Measurements from ENCODE around the gene CBX1.
A peak's percentile ranks its signal among the peaks of the same experiment; 100 is the strongest.

Gene CBX1

DNA sequence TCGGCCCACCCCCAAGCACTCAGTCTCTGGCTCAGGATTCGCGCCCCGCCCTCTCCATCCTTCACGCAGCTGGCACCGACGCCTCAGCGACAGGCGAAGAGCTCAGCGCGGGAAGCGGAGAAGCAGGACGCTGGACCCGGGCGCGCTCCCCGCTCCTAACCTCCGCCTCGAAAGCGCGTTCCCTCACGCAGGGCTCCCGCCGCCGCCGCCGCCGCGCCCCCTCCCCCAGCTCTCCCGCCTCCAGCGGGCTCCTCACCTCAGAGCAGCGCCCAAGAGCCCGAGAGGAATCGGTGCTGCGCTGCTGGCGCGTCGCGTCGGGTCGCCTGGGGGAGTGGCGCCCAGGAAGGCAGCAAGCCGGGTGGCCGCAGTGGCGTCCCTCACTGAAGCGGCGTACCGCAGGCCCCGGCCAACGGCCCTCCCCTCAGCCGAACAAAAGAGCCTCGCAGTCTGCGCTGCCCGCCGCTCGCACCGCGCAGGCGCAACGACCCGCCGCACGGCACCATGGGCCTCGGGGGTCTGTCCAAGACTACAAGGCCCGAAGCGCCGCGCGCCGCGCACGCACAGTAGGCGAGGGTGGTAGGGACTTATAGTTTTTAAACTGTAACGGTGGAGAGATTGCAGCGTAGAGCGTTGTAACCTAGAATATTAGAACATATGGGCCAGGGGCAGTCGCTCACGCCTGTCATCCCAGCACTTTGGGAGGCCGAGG is at the start of gene CBX1:
Gene CBX1 (minus strand): TSS at position 467 of the 709 bp plus-strand sequence. CDS start 24,474 bp downstream, outside the sequence.
- DNase-seq, result peak; percentile 63

DNA sequence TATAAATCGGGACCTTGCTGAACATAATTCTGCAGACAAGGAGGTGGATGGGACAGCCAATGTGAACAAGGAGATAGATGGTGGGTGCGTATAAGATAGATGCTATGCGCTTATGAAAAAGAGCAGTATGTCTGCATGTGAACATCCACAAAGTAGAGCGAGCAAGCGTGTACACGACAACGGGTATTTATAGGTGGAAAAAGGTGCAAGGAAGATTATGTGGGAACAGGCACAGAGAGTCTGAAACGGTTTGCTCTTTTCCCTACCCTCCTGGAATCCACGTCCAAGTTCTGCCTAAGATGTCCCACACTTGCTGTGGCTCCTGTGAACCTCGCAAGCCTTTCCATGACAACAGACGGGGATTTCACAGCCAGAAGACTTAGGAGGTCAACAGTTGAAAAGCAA is 49.3 kb upstream of the CBX1 start:
- DNase-seq, result no peak

DNA sequence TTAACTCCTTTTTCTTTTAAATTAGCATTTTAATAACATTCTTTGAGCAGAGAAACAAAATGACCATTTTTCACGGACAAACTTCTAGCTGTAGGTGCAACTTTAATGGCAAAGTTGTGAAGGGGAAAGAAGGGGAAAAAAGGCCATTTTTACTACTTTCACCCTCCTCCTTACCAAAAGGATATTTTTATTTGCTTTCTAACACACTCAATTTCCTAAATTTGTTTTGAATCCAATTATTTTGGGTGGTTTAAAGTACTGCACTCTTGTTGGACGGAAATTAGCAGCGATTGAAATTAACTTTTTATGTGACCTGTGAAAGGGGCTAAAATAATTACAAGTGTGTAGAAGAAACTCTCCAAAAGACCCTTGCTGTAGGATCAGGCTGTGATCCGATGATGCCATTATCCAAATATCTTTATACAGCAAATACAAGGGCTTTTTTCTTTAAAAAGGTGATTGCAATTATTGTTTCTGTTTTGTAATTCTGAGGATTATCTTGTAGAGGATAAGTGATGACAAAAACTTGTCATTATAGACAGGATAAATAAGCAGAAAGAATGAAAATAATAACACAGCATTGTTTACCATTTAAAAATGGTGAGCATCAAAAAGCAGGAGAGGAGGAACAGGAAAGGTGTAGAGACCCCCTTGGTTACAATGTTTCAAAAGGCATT is 48.6 kb upstream of the CBX1 start:
- DNase-seq, result no peak

DNA sequence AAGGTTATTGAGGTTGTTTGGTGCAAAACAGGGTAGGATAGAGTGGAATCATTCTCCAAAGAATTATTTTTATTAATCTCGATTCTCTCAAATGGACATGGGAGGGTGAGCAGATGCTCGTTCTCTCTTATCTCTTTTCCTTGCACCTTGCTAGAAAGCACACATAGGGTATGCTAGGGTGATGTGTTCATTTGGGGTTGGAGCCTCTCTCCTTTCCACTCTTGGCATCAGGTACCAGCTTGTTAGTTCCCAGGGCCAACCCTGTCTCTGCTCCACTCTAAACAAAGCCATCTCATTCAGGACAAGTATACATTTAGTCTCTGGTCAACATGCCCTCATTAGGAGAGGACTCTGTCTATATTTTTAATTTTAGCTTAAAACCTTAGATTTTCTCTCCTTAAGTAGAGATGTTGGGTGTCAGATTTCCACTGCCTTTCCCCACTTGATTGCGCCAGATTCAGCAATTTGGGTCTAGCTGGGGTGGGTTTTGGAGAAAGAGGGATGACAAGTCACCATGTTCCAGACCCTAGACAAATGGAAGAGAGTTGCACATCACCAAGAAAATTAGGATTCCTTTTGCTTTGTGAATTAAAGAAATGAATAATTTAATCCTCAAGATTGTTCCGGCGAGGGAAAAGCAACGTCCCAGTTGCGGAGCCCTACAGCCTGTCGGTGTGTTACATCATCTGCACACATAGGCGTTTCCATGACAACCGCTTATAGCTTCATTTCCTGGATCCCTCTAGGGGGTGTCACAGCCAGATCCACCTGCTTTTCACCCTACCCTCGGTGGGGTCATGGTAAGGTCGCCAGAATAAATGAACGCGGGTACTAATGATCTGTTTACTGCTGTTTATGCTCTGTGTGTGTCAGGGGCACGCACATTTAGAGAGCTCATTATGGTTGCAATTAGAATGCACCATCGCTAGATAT is 47.8 kb upstream of the CBX1 start:
- no peak for DNase-seq

DNA sequence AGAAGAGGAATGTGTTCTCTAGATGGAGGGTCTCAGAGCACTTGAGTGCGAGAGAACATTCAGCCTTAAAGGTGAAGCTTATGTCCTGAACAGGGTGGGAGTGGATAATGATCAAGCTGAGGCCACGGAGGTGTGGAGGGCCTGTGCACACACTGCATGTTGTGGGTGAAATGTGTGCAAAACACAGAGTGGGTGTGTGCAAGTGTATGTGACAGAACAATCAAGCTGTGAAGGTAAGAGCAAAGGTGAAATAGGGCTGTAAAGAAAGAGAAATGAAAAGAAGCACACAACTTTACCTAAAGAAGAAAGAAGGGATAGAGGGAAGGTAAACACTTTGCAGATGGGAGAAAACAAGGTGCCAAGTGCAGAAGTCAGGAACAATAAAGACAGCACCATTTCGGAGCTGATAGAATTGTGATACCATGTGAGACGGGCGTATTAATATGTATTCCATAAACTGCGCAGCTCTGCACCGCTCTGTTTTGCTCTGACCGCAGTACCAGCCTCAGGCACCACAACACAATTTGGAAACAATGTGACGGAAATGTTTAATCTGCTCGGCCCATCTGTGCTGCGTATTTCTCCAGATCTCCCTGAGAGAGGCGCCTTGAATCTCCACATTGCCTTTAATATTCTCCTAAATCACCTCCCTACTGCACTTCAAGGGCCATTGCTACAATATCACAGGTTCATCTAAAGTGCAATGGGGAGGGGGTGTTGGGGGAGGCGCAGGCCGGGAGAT is 46.9 kb upstream of the CBX1 start:
- no peak for DNase-seq

DNA sequence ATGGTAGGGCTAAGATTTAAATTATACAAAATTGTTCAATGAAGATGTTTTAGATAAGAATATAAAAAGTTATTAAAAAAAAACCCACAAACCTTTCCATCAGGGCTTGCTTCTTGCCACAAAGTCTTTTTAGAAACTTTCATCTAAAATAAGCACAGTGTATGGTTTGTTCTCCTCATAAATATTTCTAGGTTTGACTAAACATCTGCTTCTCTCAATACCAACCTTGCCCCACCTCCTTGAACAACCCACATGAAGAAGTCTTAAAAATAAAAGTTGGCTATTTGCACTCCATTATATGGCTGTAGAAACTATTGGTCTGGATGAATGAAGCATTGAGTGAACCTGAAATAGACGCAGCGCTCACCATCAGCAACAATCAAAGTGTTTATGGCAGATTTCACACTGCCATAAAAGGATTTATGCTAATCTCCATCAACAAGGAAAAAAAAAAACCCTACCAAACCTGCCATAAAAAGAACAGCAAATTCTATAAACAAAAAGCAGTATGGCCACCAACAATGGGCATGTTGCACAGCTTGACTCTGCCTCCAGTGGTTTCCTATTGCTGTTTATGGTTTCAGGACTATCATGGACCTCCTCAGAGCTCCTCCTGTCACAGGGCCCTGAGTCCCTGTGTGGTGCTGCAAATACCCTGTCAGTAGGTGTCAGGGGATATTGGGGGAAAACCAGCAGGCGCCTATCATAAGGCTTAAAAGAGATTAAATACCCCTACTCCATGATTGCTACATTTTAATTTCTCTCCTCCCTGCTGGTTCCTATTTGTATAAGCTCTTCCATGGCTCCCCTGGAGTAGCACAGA is 43.9 kb upstream of the CBX1 start:
- no peak for DNase-seq

DNA sequence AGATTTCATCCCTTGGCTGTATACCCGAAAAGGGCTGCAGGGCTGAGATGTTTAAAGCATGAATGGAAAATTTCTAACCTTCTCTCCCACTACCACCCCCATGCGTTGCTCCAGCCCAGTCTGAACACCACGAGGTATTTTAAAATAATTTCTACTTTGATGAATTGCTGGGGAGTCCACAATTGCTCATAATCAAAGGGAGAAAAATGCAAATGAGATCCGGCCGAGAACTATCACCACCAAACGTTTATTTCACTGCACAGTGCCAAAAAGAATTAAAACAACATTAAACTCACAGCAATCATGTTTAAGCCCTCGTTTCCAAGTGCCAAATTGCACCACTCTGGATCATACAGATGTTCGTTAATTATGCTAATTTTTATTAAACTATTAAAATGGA is 43.0 kb upstream of the CBX1 start:
- DNase-seq, result no peak

DNA sequence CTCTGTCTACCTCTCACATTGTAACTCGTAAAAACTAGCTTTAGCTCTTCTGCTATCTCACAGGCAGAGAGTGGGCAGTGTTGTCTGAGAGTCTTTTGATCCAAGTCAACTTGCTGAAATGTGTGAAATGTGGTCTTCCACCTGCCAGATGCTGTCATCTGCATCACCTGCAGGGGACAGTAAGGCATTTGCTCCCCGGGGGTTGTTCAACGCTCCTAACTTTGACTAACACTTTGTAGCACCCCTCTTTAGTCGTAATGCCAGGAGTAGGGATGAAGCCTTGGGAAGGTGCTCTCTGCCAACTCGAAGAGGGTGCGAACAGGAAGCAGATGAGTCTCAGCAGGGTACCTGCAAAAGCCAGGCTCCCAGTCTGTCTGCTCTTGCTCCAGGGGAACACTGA is 42.4 kb upstream of the CBX1 start:
- DNase-seq, result no peak

DNA sequence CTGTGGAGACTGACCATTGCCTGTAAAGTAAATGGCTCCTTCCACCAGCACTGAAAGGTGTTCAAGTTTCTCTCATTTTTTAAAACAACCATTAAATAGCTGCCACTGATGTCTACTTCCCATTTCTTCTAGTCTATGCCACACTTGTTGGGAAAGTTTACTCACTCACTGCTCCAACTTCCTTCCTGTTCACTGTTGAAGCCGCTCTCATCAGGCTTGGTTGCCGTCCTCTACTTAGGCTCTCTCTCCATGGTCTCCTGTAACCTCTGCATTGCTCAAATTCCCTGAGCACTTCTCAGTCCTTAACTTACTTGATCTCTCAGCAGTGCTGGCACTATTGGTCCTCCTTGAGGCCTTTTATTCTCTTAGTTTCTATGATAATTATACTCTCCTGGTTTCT is 38.7 kb upstream of the CBX1 start:
- peak; percentile 50 for DNase-seq

DNA sequence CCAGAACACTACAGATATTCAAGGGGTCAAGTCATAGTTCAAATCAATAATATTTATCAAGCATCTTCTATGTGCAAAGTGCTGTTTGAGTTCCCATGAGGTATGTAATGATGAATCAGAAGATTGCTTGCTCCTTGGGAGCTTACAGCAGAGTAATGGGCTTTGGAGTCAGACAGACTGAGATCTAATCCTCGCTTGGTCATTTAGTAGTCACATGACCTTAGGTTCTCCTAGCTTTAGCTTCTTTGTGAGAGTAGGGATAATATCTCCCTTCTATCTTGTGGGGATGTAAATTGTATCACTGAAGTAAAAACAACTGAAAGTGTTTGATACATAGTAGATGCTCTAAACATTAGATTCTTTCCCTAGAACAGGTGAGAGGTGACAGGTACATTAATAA is 36.4 kb upstream of the CBX1 start:
- DNase-seq, result no peak

DNA sequence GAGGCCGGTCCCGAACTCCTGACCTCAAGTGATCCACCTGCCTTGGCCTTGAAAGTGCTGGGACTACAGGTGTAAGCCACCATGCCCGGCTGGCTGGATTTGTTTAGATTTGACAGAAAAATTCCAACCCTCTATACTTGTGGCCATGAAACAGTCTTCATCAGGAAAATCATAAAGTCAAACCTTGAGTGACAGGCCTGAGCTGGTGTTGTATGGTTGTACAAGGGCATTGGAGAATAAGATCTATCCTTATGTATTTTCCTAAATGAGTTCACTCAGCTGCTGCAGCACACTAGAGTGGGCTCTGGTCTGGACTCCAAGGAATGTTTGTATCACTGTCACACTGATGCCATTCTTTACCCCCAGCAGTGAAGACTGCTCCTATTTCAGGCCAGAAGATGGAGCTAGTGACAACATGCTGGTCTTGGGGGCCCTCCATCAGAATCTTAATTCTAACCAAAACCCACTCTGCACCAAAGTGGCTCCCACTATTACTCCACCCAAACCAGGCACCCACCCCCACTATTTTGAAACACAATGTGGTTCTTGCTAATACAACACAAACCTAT is 33.7 kb upstream of the CBX1 start:
- DNase-seq, result no peak

DNA sequence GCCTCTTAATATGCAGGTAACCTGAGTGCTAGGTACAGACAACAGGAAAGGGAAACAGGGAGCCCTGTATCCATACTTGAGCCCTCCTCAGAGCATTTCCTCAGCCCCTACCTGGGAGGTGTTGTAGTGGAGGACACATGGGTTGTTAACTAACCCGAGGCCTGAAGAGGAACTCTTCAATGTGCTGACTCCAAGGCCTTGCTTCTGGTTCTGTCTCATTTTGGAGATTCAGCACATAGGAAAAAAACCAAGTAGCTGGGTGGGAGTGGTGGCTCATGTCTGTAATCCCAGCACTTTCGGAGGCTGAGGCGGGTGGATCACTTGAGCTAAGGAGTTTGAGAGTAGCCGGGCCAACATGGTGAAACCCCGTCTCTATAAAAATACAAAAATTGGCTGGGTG is 31.1 kb upstream of the CBX1 start:
- DNase-seq, result no peak

DNA sequence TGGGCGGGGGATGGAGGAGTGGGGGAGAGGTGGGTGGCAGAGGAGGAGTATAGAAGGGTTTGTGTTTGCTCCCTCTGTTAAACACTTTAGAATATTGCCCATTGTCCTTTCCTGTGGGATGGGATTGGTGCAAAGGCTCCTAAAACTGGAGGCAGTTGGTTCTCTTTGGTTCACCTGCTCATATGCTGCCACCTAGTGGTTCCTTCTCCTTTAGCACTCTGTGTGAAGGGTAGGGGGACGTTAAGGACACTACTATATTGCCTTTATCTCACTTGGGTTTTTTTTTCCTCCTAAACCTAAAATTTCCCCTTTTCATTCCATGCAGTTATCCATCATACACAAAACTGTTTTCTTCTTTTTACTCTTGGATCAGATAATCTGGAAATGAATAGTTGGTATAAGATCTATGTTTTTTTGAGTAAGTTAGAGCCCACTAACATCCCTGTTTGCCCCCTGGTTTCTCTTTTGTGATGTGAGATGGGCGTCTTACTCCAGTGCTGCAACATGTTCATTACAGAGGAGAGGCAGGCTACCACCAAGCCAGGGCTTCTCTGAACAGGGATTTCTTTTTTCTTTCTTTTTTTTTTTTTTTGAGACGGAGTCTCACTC is 30.0 kb upstream of the CBX1 start:
- DNase-seq, result no peak

DNA sequence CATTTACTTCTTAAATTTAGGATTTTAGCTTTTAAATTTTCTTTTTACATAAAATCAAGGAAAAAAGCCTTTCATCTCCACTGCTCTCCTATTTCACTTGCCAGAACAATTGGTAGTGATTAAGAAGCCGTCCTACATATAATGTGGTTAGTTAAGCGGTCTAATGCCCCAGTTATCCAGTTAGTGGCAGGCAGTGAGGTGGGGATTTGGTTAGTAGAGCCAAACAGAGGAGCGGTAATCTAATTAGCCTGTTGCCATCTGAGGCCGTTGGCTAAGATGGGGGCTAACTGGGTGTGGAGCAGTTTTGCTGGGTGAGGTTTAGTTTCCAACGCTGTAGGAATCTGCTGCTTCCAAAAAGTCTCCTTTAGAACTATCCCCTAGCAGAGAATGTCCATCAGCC is 28.7 kb upstream of the CBX1 start:
- DNase-seq, result no peak

DNA sequence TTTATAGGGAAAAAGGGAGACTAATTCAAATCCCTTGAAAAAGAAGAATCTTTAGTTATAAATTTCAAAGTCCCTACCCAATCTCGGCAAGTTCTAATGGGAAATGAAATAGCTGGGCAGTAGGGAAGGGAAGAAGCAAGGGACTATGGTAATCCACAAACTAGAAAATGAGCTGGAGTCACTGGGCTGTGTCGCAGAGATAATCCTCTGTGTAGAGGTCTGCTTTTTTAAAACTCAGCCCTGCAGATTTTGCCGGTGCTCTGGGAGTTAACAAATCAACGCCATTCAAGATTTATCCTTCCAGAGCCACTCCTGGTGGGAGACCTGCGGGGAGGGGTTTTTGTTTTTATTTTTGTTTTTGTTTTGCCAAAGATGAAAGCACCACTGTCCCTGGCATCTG is 27.1 kb upstream of the CBX1 start:
- no peak for DNase-seq

DNA sequence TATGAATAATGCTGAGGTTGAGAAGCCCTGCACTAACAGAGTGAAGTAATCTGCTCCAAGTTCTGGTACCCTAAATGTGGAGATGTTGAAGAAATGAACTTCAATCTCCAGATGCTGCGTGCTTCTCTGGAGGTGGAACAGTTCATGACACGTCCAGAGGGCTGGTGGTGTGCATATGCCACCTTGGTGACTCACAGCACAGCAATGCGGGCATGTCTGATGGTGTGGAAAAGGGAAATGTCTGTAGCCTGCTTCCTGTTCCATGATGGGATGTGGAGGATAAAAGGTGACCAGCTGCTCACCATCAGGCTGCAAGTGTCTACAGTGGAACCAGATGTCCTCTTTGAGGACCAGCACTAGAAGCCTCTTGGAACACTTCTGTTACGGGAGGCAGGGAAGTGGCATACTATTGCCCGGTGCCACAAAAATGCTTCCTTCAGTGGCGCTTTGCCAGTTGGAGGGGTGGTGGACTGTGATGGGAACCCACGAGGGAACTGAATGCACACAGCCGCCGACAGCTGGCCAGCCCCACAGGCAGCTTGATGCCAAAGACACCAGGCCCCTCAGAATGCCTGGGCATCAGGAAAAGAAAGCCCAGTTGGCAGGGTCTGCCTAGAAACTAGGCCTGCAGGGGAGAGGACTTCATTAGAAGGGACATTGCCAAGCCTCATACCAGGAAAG is 26.2 kb upstream of the CBX1 start:
- DNase-seq, result no peak

DNA sequence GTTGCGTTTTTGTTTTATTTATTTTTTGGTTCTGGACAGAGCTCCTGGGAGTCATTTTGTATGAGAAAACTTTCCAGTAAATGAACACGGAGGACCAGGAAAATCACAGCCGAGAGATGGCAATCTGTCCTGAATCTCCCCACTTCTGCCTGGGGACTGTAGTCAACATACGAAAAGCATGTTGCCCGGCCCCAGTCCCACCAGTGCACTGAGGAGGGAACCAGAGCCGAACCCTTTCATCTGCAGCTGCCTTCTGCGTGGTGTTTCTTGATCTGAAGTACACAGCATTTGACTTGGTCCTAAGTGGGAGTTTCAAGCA is 25.2 kb upstream of the CBX1 start:
- no peak for DNase-seq

DNA sequence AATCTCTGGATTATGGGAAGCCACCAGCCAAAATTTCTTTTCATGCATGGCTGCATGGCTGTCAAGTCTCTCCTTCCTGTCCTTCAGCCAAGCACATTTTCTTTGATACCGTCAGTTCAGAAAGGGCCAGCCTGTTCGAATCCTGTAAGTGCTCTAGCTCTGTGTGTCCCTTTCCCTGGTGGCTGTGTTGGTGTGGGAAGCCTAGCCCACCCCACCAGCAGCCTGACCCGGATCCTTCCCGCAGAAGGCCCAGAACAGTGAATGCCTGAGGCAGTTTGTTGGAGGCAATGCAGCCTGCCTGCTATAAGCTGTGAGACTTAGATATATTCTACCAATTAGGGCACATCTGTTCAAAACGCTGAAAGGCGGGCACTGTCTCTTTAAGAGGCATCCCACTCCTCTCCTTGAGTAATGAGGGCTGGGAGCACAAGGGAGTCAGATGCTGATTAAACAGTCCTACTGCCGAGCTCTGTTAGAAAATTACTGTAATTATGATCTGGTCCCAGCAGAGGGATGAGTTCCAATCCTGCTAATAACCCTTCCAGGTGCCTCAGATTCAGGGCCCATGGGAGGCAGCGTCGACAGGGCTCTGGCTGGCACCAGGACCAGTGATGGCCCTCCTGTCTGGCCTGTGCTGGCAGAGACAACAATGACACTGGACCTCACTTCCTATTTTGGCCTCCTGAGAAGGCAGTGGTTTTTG is 24.7 kb upstream of the CBX1 start:
- no peak for DNase-seq

DNA sequence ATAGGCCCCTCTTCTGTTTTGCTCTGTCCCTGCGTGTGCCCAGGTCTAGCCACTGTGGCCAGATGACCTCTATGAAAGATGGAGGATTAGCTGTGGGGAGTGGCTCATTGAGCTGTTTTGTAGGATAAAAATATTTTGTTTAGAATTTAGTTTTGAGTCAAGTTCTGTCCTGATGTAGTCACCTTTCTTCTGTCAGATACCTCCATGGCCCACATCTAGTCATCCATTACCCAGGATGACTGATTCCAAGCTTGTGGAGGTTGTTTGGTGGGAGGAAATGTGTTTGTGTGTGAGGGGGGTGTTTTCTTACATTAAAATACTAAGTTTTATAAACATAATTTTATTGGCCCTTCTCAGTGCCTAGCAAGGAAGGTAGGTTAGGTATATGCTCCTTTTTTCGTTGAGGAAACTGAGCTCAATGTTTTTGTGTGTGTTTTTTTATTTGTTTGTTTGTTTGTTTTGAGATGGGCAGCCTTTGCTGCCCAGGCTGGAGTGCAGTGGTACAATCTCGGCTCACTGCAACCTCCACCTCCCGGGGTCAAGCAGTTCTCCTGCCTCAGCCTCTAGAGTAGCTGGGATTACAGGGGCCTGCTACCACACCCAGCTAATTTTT is 22.6 kb upstream of the CBX1 start:
- DNase-seq, result no peak

DNA sequence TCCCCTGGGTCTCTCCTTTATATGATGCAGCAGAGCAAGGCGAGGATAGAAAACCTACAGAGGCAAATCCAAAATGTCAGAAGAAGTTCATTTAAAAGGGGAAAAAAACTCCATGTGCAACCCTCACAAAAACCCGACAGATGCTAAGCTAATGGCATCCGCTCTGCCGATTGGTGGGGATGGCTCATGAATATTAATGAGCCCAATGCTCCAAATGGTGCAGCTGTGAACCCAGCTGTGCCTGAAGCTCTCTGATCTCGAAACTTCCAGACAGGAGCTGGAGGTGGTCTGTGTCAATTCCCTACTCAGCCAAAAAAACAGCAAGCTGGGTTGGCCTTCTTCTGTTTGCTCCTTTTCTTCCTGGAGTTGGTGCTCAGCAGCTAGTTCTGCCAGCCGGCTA is 21.8 kb upstream of the CBX1 start:
- no peak for DNase-seq
